Measurements from ENCODE around the gene ASB10.

The ASB10 gene

GRCh38 chr7:151210087-151210854 is 23.2 kb upstream of the ASB10 start, which contains the start of gene H2BK1:
Gene H2BK1 (minus strand): TSS chr7:151210488. CDS start chr7:151210318, 170 bp downstream.
- DNase-seq = no peak

- DNase-seq = no peak
Observed at GRCh38 chr7:151209588-151209987, 22.5 kb upstream of the ASB10 start.

GRCh38 chr7:151208253-151208862 is 21.3 kb upstream of the ASB10 start:
- no peak for DNase-seq

GRCh38 chr7:151207804-151208203 is 20.8 kb upstream of the ASB10 start:
- no peak for DNase-seq

- DNase-seq = no peak
Observed at GRCh38 chr7:151207315-151207714, 20.3 kb upstream of the ASB10 start.

- no peak for DNase-seq
Observed at GRCh38 chr7:151206914-151207313, 19.9 kb upstream of the ASB10 start.

- DNase-seq = no peak
Observed at GRCh38 chr7:151205730-151206129, 18.7 kb upstream of the ASB10 start.

GRCh38 chr7:151204383-151205032 is 17.5 kb upstream of the ASB10 start:
- DNase-seq = no peak

GRCh38 chr7:151202836-151203235 is 15.8 kb upstream of the ASB10 start:
- no peak for DNase-seq

GRCh38 chr7:151201751-151202150 is 14.7 kb upstream of the ASB10 start:
- DNase-seq = no peak

GRCh38 chr7:151201344-151201743 is 14.3 kb upstream of the ASB10 start:
- no peak for DNase-seq

- DNase-seq = no peak
Observed at GRCh38 chr7:151198945-151199848, 12.1 kb upstream of the ASB10 start.

GRCh38 chr7:151197932-151198331 is 10.9 kb upstream of the ASB10 start:
- no peak for DNase-seq

GRCh38 chr7:151195616-151196450 is 8.8 kb upstream of the ASB10 start:
- DNase-seq = no peak

GRCh38 chr7:151194188-151194587 is 7.1 kb upstream of the ASB10 start:
- DNase-seq = no peak

- no peak for DNase-seq
Observed at GRCh38 chr7:151193203-151193978, 6.3 kb upstream of the ASB10 start.

- no peak for DNase-seq
Observed at GRCh38 chr7:151192002-151192539, 5.0 kb upstream of the ASB10 start.

GRCh38 chr7:151191544-151191943 is 4.5 kb upstream of the ASB10 start:
- DNase-seq = no peak

- no peak for DNase-seq
Observed at GRCh38 chr7:151189038-151189437, 2.0 kb upstream of the ASB10 start.

- no peak for DNase-seq
Observed at GRCh38 chr7:151188252-151188542, 1.1 kb upstream of the ASB10 start.
